WTC11 (cell line): ENCODE measurements around the gene RMI2. TPM values are rescaled to one million over a fixed set of nuclear protein-coding genes. Genes with fewer than 3 reads are reported as not detected.
A peak's percentile ranks its signal among the peaks of the same experiment; 100 is the strongest.

Experiments used
- ATAC-seq: fragments of 200-7000 bp; cut with Tn5 transposase; 2 replicates; pipeline ENCODE4 v1.10.0; 2021; ENCODE audit warnings: mild to moderate bottlenecking, moderate library complexity
- CTCF ChIA-PET: fragments of 300-600 bp; sonication (Branson Sonifier 250); formaldehyde crosslinking; loops from one replicate; lab custom pipeline; 2021; ENCODE audit warnings: antibody characterized with exemption; lab: Charles Lee
- POLR2A ChIA-PET: fragments of 350-600 bp; sonication (Branson Sonifier 250); formaldehyde crosslinking; loops from one replicate; lab custom pipeline; 2021; ENCODE audit warnings: antibody characterized with exemption; lab: Charles Lee
- DNase-seq: peaks from one replicate; pipeline ENCODE4 v3.0.0; 2021; ENCODE audit warnings: low spot score
- H3K27ac Mint-ChIP-seq: 2 replicates; pipeline ENCODE4 v1.8.0; 2021; ENCODE audit warnings: mixed read lengths
- H3K27me3 Mint-ChIP-seq: 2 replicates; pipeline ENCODE4 v1.8.0; 2021; ENCODE audit warnings: low read depth, mild to moderate bottlenecking, moderate library complexity, mixed read lengths
- H3K36me3 Mint-ChIP-seq: 2 replicates; pipeline ENCODE4 v1.8.0; 2021; ENCODE audit warnings: mixed read lengths
- H3K4me1 Mint-ChIP-seq: 2 replicates; pipeline ENCODE4 v1.8.0; 2022; ENCODE audit warnings: mixed read lengths
- H3K4me3 Mint-ChIP-seq: 2 replicates; pipeline ENCODE4 v1.8.0; 2021; ENCODE audit warnings: mild to moderate bottlenecking, moderate library complexity, mixed read lengths
- H3K9me3 Mint-ChIP-seq: 2 replicates; pipeline ENCODE4 v1.8.0; 2021; ENCODE audit warnings: mixed read lengths
- CREB1 ChIP-seq: sonication (generic); formaldehyde crosslinking; IDR thresholded peaks from 2 replicates; pipeline ENCODE4 v1.8.0; 2023; ENCODE audit warnings: mild to moderate bottlenecking, missing genetic modification reagents
- ETV6 ChIP-seq: sonication (generic); formaldehyde crosslinking; IDR thresholded peaks from 2 replicates; pipeline ENCODE4 v1.8.1; 2022; ENCODE audit warnings: mild to moderate bottlenecking, missing genetic modification reagents
- FOXJ3 ChIP-seq: sonication (generic); formaldehyde crosslinking; IDR thresholded peaks from 2 replicates; pipeline ENCODE4 v1.9.0; 2021; ENCODE audit warnings: missing genetic modification reagents, mild to moderate bottlenecking, borderline replicate concordance
- GABPB1 ChIP-seq: sonication (generic); formaldehyde crosslinking; IDR thresholded peaks from 2 replicates; pipeline ENCODE4 v1.8.1; 2023; ENCODE audit warnings: mild to moderate bottlenecking, missing genetic modification reagents
- JUN ChIP-seq: sonication (generic); formaldehyde crosslinking; IDR thresholded peaks from 2 replicates; pipeline ENCODE4 v1.8.0; 2023; ENCODE audit warnings: mild to moderate bottlenecking, missing genetic modification reagents
- NR1H2 ChIP-seq: sonication (generic); formaldehyde crosslinking; IDR thresholded peaks from 2 replicates; pipeline ENCODE4 v1.9.0; 2021; ENCODE audit warnings: mild to moderate bottlenecking, moderate library complexity, missing genetic modification reagents
- SMAD4 ChIP-seq: sonication (generic); formaldehyde crosslinking; IDR thresholded peaks from 2 replicates; pipeline ENCODE4 v1.8.0; 2022; ENCODE audit warnings: mild to moderate bottlenecking, missing genetic modification reagents
- TEAD4 ChIP-seq: sonication (generic); formaldehyde crosslinking; IDR thresholded peaks from 2 replicates; pipeline ENCODE4 v1.8.0; 2022; ENCODE audit warnings: mild to moderate bottlenecking, missing genetic modification reagents
- total RNA-seq: library from RNA; stranded (reverse); gene quantifications from 3 replicates; pipeline ENCODE4 v1.2.3, GENCODE V29; 2021
- TF ChIP-seq, protein P1 (sequence below): sonication (generic); formaldehyde crosslinking; IDR thresholded peaks from 2 replicates; pipeline ENCODE4 v1.8.1; 2022; ENCODE audit warnings: missing genetic modification reagents, borderline replicate concordance
- TF ChIP-seq, protein P2 (sequence below): sonication (generic); formaldehyde crosslinking; conservative IDR thresholded peaks from 2 replicates; pipeline ENCODE4 v1.8.1; 2023; ENCODE audit warnings: mild to moderate bottlenecking, low read depth, missing genetic modification reagents, moderate library complexity
- TF ChIP-seq, protein P3 (sequence below): sonication (generic); formaldehyde crosslinking; IDR thresholded peaks from 2 replicates; pipeline ENCODE4 v1.8.0; 2023; ENCODE audit warnings: mild to moderate bottlenecking, missing genetic modification reagents
- TF ChIP-seq, protein P4 (sequence below): sonication (generic); formaldehyde crosslinking; IDR thresholded peaks from 2 replicates; pipeline ENCODE4 v1.8.0; 2022; ENCODE audit warnings: mild to moderate bottlenecking, missing genetic modification reagents
- TF ChIP-seq, protein P5 (sequence below): sonication (generic); formaldehyde crosslinking; IDR thresholded peaks from 2 replicates; pipeline ENCODE4 v1.8.1; 2022; ENCODE audit warnings: low read depth, missing genetic modification reagents, borderline replicate concordance
- TF ChIP-seq, protein P6 (sequence below): sonication (generic); formaldehyde crosslinking; IDR thresholded peaks from 2 replicates; pipeline ENCODE4 v1.8.0; 2023; ENCODE audit warnings: missing genetic modification reagents, mild to moderate bottlenecking, borderline replicate concordance
- TF ChIP-seq, protein P7 (sequence below): fragments of 200-600 bp; IDR thresholded peaks from 2 replicates; pipeline ENCODE4 v1.8.0; 2022; ENCODE audit warnings: antibody characterized with exemption
- TF ChIP-seq, protein P8 (sequence below): sonication (generic); formaldehyde crosslinking; IDR thresholded peaks from 2 replicates; pipeline ENCODE4 v1.8.0; 2022; ENCODE audit warnings: mild to moderate bottlenecking, missing genetic modification reagents

The RMI2 gene
- total RNA-seq, 1 experiment from 2014 or later, result 79.0 TPM

DNA sequence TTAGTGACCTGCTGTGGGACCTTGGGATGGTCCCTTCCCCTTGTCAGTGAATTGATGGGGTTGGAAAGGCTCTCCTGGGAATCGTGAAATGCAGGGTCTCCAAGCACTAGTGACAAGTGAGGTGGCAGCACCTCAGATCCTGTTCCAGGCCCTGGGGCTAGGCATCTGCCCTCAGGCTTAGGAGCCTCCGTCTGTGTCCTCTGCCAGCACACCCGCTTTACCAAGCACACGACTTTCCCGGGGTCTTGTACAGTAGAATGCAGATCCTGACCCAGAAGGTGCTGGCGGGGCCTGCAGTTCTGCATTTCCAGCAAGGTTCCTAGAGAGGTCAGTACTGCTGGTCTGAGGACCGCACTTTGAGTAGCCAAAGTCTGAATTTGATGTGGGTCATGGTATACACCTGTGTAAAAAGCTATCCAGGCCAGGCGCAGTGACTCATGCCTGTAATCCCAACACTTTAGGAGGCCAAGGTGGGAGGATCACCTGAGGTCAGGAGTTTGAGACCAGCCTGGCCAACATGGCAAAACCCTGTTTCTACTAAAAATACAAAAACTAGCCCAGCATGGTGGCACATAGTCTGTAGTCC, 30.9 kb upstream of the RMI2 start:
- TF ChIP-seq JUN (CRISPR knock-in tag) (no peak), GABPB1 (CRISPR knock-in tag) (no peak), CREB1 (CRISPR knock-in tag) (no peak), FOXJ3 (CRISPR knock-in tag) (no peak)
- TF ChIP-seq, protein P1, sequence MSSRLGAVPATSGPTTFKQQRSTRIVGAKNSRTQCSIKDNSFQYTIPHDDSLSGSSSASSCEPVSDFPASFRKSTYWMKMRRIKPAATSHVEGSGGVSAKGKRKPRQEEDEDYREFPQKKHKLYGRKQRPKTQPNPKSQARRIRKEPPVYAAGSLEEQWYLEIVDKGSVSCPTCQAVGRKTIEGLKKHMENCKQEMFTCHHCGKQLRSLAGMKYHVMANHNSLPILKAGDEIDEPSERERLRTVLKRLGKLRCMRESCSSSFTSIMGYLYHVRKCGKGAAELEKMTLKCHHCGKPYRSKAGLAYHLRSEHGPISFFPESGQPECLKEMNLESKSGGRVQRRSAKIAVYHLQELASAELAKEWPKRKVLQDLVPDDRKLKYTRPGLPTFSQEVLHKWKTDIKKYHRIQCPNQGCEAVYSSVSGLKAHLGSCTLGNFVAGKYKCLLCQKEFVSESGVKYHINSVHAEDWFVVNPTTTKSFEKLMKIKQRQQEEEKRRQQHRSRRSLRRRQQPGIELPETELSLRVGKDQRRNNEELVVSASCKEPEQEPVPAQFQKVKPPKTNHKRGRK (CRISPR knock-in tag), result no peak
- TF ChIP-seq, protein P2, sequence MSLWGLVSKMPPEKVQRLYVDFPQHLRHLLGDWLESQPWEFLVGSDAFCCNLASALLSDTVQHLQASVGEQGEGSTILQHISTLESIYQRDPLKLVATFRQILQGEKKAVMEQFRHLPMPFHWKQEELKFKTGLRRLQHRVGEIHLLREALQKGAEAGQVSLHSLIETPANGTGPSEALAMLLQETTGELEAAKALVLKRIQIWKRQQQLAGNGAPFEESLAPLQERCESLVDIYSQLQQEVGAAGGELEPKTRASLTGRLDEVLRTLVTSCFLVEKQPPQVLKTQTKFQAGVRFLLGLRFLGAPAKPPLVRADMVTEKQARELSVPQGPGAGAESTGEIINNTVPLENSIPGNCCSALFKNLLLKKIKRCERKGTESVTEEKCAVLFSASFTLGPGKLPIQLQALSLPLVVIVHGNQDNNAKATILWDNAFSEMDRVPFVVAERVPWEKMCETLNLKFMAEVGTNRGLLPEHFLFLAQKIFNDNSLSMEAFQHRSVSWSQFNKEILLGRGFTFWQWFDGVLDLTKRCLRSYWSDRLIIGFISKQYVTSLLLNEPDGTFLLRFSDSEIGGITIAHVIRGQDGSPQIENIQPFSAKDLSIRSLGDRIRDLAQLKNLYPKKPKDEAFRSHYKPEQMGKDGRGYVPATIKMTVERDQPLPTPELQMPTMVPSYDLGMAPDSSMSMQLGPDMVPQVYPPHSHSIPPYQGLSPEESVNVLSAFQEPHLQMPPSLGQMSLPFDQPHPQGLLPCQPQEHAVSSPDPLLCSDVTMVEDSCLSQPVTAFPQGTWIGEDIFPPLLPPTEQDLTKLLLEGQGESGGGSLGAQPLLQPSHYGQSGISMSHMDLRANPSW (CRISPR knock-in tag), result no peak
- TF ChIP-seq, all 79 proteins: peak for 0
- ATAC-seq, result no peak
- peaks cover 5% of the 10 kb centered on the region for H3K9me3 Mint-ChIP-seq
- no peaks in the 10 kb centered on the region for H3K27me3 Mint-ChIP-seq
- peaks cover 9% of the 10 kb centered on the region for H3K36me3 Mint-ChIP-seq
- H3K27ac Mint-ChIP-seq, result peak overlapping the region; percentile 98
- H3K4me1 Mint-ChIP-seq, result peaks cover 68% of the 10 kb centered on the region
- ChIA-PET POLR2A (interaction anchor here (0.6 to 2.9 kb wide), 5 partner anchors 16 to 59 kb away, joined by 3 to 27 read pairs (median 3); partner anchors contain the start of genes PRM2 and SOCS1), CTCF (interaction anchor here (1.8 to 2.4 kb wide), 2 partner anchors 15 to 57 kb away, joined by 8 to 11 read pairs; no protein-coding TSS in a partner anchor)
- peak overlapping the region; percentile 24; the same call in 1 of the 2 replicates for H3K4me3 Mint-ChIP-seq
- DNase-seq, result no peak

DNA sequence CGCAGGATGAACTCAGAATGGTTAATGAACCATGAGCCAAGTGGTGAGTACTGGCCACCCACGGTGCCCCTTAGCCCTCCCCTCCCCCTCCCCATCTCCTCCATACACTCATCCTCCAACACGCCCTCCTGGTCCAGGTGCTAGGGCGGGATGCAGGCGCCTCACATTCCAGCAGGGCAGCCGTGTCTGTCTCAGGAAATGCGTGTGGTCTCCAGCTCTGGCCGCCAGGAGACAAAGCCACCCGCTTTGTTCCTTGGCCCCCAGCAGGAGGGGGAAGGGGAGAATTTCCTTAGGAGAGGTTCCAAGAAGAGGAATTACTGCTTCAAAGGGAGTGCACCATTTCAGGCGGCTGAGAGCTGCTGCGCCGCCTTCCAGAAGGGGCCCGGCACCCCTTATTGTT, 29.7 kb upstream of the RMI2 start:
- POLR2A ChIA-PET, result interaction anchor here (0.6 to 2.6 kb wide), 7 partner anchors 11 to 60 kb away, joined by 3 to 26 read pairs (median 4); partner anchors contain the start of gene SOCS1
- H3K27me3 Mint-ChIP-seq, result no peaks in the 10 kb centered on the region
- DNase-seq, result peak; percentile 93
- peak overlapping the region; percentile 100 for H3K27ac Mint-ChIP-seq
- CTCF ChIA-PET, result interaction anchor here (0.6 to 2.4 kb wide), 16 partner anchors 13 to 77 kb away, joined by 3 to 13 read pairs (median 4); partner anchors contain the start of gene SOCS1
- H3K4me3 Mint-ChIP-seq, result 0 out of 2 replicates have a peak overlapping the region, but pooled peaks have one; percentile 59
- peaks cover 70% of the 10 kb centered on the region for H3K4me1 Mint-ChIP-seq
- ATAC-seq, result peak; percentile 87
- H3K9me3 Mint-ChIP-seq, result peaks cover 5% of the 10 kb centered on the region
- H3K36me3 Mint-ChIP-seq, result peaks cover 15% of the 10 kb centered on the region
- TF ChIP-seq, protein P3, sequence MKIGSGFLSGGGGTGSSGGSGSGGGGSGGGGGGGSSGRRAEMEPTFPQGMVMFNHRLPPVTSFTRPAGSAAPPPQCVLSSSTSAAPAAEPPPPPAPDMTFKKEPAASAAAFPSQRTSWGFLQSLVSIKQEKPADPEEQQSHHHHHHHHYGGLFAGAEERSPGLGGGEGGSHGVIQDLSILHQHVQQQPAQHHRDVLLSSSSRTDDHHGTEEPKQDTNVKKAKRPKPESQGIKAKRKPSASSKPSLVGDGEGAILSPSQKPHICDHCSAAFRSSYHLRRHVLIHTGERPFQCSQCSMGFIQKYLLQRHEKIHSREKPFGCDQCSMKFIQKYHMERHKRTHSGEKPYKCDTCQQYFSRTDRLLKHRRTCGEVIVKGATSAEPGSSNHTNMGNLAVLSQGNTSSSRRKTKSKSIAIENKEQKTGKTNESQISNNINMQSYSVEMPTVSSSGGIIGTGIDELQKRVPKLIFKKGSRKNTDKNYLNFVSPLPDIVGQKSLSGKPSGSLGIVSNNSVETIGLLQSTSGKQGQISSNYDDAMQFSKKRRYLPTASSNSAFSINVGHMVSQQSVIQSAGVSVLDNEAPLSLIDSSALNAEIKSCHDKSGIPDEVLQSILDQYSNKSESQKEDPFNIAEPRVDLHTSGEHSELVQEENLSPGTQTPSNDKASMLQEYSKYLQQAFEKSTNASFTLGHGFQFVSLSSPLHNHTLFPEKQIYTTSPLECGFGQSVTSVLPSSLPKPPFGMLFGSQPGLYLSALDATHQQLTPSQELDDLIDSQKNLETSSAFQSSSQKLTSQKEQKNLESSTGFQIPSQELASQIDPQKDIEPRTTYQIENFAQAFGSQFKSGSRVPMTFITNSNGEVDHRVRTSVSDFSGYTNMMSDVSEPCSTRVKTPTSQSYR (CRISPR knock-in tag), result peak; percentile 94
- TF ChIP-seq ETV6 (CRISPR knock-in tag) (peak; percentile 91), TEAD4 (CRISPR knock-in tag) (peak; percentile 93), SMAD4 (CRISPR knock-in tag) (peak; percentile 84; the same call in 1 of the 2 replicates), NR1H2 (no peak)
- TF ChIP-seq, protein P4, sequence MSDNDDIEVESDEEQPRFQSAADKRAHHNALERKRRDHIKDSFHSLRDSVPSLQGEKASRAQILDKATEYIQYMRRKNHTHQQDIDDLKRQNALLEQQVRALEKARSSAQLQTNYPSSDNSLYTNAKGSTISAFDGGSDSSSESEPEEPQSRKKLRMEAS (CRISPR knock-in tag), result peak; percentile 70
- TF ChIP-seq, protein P5, sequence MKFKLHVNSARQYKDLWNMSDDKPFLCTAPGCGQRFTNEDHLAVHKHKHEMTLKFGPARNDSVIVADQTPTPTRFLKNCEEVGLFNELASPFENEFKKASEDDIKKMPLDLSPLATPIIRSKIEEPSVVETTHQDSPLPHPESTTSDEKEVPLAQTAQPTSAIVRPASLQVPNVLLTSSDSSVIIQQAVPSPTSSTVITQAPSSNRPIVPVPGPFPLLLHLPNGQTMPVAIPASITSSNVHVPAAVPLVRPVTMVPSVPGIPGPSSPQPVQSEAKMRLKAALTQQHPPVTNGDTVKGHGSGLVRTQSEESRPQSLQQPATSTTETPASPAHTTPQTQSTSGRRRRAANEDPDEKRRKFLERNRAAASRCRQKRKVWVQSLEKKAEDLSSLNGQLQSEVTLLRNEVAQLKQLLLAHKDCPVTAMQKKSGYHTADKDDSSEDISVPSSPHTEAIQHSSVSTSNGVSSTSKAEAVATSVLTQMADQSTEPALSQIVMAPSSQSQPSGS (CRISPR knock-in tag), result no peak
- TF ChIP-seq, protein P6, sequence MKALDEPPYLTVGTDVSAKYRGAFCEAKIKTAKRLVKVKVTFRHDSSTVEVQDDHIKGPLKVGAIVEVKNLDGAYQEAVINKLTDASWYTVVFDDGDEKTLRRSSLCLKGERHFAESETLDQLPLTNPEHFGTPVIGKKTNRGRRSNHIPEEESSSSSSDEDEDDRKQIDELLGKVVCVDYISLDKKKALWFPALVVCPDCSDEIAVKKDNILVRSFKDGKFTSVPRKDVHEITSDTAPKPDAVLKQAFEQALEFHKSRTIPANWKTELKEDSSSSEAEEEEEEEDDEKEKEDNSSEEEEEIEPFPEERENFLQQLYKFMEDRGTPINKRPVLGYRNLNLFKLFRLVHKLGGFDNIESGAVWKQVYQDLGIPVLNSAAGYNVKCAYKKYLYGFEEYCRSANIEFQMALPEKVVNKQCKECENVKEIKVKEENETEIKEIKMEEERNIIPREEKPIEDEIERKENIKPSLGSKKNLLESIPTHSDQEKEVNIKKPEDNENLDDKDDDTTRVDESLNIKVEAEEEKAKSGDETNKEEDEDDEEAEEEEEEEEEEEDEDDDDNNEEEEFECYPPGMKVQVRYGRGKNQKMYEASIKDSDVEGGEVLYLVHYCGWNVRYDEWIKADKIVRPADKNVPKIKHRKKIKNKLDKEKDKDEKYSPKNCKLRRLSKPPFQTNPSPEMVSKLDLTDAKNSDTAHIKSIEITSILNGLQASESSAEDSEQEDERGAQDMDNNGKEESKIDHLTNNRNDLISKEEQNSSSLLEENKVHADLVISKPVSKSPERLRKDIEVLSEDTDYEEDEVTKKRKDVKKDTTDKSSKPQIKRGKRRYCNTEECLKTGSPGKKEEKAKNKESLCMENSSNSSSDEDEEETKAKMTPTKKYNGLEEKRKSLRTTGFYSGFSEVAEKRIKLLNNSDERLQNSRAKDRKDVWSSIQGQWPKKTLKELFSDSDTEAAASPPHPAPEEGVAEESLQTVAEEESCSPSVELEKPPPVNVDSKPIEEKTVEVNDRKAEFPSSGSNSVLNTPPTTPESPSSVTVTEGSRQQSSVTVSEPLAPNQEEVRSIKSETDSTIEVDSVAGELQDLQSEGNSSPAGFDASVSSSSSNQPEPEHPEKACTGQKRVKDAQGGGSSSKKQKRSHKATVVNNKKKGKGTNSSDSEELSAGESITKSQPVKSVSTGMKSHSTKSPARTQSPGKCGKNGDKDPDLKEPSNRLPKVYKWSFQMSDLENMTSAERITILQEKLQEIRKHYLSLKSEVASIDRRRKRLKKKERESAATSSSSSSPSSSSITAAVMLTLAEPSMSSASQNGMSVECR, result 0 out of 2 replicates have a peak, but pooled peaks have one; percentile 12
- TF ChIP-seq, protein P7, sequence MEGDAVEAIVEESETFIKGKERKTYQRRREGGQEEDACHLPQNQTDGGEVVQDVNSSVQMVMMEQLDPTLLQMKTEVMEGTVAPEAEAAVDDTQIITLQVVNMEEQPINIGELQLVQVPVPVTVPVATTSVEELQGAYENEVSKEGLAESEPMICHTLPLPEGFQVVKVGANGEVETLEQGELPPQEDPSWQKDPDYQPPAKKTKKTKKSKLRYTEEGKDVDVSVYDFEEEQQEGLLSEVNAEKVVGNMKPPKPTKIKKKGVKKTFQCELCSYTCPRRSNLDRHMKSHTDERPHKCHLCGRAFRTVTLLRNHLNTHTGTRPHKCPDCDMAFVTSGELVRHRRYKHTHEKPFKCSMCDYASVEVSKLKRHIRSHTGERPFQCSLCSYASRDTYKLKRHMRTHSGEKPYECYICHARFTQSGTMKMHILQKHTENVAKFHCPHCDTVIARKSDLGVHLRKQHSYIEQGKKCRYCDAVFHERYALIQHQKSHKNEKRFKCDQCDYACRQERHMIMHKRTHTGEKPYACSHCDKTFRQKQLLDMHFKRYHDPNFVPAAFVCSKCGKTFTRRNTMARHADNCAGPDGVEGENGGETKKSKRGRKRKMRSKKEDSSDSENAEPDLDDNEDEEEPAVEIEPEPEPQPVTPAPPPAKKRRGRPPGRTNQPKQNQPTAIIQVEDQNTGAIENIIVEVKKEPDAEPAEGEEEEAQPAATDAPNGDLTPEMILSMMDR, result no peak
- TF ChIP-seq, protein P8, sequence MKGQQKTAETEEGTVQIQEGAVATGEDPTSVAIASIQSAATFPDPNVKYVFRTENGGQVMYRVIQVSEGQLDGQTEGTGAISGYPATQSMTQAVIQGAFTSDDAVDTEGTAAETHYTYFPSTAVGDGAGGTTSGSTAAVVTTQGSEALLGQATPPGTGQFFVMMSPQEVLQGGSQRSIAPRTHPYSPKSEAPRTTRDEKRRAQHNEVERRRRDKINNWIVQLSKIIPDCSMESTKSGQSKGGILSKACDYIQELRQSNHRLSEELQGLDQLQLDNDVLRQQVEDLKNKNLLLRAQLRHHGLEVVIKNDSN (CRISPR knock-in tag), result 0 out of 2 replicates have a peak, but pooled peaks have one; percentile 30
